ENCODE results near the gene NDRG3.

The NDRG3 gene

DNA sequence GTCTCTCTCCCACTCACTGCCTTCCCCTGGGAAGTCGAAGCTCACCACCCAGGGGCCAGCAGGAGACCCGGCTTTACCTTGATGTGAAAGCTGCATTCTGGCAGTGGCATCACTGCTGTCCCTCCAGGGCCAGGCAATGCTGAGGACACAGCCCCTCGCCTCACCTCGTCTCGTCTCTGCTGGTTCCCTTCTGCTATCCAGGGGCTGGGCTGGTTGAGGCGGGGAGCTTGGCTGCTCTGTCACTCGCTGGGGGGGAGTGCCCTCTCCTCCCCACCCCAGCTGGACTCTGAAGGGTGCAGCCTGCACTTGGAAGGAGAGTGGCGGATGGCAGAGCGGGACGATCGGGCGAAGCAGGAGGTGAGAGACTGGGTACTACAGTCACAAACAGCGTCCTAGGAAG is 40.4 kb upstream of the NDRG3 start:
- TF ChIP-seq, protein P1, sequence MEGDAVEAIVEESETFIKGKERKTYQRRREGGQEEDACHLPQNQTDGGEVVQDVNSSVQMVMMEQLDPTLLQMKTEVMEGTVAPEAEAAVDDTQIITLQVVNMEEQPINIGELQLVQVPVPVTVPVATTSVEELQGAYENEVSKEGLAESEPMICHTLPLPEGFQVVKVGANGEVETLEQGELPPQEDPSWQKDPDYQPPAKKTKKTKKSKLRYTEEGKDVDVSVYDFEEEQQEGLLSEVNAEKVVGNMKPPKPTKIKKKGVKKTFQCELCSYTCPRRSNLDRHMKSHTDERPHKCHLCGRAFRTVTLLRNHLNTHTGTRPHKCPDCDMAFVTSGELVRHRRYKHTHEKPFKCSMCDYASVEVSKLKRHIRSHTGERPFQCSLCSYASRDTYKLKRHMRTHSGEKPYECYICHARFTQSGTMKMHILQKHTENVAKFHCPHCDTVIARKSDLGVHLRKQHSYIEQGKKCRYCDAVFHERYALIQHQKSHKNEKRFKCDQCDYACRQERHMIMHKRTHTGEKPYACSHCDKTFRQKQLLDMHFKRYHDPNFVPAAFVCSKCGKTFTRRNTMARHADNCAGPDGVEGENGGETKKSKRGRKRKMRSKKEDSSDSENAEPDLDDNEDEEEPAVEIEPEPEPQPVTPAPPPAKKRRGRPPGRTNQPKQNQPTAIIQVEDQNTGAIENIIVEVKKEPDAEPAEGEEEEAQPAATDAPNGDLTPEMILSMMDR (conservative IDR thresholded peaks at IDR 0.05; ENCODE audit: low read depth, low read length), result no peak
- no peak overlapping the region for H3K4me3 ChIP-seq (ENCODE audit: low read length)
- DNase-seq (ENCODE audit: low read depth), result no peak

GRCh38 chr20:36785308-36785707 is 39.4 kb upstream of the NDRG3 start:
- TF ChIP-seq, protein P1 (conservative IDR thresholded peaks at IDR 0.05; ENCODE audit: low read depth, low read length), result no peak
- no peak for DNase-seq (ENCODE audit: low read depth)
- no peak overlapping the region for H3K4me3 ChIP-seq (ENCODE audit: low read length)

DNA sequence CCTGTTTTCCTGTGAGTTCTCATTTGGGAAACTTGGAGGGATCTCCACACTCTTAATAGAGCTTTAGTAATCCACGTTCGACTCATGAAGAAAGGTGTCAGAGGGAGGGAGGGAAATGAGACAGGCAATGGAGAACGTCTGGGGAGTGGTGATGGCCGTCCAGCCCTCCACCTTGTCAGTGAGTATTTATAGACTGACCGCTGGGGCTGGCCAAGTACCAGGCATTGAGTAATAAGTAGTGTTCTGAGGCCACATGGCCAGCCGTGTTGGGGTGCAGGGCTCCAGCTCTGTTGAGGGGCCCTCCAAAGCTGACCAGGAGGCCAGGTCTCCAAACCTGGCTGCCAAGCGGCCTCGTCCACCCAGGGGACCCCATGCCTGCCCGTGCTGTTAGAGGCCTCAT is 39.0 kb upstream of the NDRG3 start:
- TF ChIP-seq, protein P1 (conservative IDR thresholded peaks at IDR 0.05; ENCODE audit: low read depth, low read length), result no peak
- DNase-seq (ENCODE audit: low read depth), result no peak
- H3K4me3 ChIP-seq (ENCODE audit: low read length), result no peak overlapping the region

GRCh38 chr20:36784116-36784515 is 38.2 kb upstream of the NDRG3 start:
- DNase-seq (ENCODE audit: low read depth), result no peak
- TF ChIP-seq, protein P1 (conservative IDR thresholded peaks at IDR 0.05; ENCODE audit: low read depth, low read length), result no peak
- no peak overlapping the region for H3K4me3 ChIP-seq (ENCODE audit: low read length)

DNA sequence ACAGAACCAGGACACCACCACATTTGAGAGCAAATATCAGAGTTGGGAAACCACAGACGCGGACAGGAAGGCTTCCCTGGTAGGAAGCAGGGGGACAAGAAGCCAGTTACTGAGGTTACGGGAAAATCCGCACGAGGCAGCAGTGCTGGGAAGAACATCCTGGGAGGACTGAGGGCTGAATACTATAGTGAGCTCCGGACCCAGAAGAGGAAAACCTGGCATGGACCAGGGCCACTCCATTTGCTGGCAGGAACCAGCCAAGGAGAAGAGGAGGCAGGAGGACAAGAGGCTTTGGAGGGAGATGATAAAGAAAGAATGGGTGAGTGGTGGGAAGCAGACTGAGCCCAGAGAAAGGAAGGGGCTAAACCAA is 33.8 kb upstream of the NDRG3 start:
- DNase-seq (ENCODE audit: low read depth), result no peak
- no peak overlapping the region for H3K4me3 ChIP-seq (ENCODE audit: low read length)
- TF ChIP-seq, protein P1 (conservative IDR thresholded peaks at IDR 0.05; ENCODE audit: low read depth, low read length), result no peak

DNA sequence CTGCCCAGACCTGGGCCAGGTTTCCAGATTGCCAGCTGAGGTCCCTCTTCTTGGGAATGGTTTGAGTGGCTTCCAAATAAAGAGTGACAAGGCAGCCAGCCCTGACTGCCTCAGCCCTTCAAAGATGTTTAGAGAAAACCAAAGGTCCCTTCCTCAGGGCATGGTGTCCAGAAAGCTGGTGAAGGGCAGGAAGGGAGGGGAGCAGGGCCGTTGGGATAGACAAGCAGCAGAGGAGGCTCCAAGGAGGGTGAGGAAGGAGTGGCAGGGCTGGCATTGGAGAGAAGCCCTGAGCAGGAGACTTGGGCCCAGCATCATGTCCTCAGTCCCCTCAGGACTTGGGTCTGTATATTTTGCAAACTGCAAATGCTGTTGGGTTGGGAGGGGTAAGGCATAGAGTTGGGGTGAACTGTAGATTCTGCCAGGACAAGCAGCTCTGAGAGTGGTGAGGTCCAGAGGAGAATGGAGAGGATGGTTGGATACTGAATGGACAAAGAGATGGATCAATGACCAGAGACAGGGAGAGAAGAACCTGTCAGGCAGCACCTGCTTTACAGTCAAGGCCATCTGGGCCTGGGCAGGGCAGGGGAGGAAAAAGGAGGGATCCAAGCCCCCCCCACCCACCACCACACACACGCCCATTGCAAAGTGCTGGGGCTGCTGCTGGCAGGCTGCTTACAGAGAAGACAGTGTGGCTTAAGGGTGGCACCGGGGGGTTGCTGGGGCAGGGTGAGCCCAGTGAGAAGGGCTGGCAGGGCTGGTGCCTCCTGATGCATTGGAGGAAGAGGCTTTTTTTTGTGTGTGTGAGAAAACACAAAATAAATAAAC is 33.2 kb upstream of the NDRG3 start:
- H3K4me3 ChIP-seq (ENCODE audit: low read length), result no peak overlapping the region
- no peak for DNase-seq (ENCODE audit: low read depth)
- TF ChIP-seq, protein P1 (conservative IDR thresholded peaks at IDR 0.05; ENCODE audit: low read depth, low read length), result no peak

DNA sequence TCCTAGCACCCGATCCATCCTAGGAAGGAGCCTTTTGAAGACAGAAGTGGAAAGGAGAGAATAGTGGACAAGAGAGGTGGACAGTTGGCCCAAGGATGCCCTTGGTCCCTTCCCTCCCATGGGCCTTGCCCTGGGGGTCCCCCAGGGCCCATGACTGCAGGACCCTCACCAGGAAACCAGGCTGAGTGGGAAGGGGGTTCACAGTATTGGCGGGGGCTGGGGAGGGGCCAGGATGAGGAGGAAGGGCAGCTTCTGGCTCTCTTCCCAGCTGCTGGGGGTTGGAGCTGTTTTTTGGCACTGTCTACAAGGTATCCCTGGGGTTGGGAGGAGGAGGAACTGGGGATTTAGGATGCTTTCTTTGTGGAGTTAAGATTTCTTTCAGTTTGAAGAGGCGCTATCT is 31.7 kb upstream of the NDRG3 start:
- TF ChIP-seq, protein P1 (conservative IDR thresholded peaks at IDR 0.05; ENCODE audit: low read depth, low read length), result no peak
- H3K4me3 ChIP-seq (ENCODE audit: low read length), result no peak overlapping the region
- DNase-seq (ENCODE audit: low read depth), result no peak
